PC-9 (cell line): ENCODE measurements around the gene SUGCT. TPM values are rescaled to one million over a fixed set of nuclear protein-coding genes. Genes with fewer than 3 reads are reported as not detected.

ENCODE experiments used
- BruUV-seq: library from RNA; stranded (reverse); fragments of 400-500 nt; replicated peaks from 2 replicates; lab custom pipeline; 2021; lab: Mats Ljungman, UMichigan
- CTCF ChIA-PET: fragments of 300-600 bp; sonication (Branson Sonifier 250); formaldehyde crosslinking; loops from one replicate; lab custom pipeline; 2022; ENCODE audit warnings: antibody characterized with exemption; lab: Charles Lee
- POLR2A ChIA-PET: fragments of 300-600 bp; sonication (Branson Sonifier 250); formaldehyde crosslinking; loops from one replicate; lab custom pipeline; 2022; ENCODE audit warnings: antibody characterized with exemption; ENCODE audit not compliant: unreplicated experiment; lab: Charles Lee
- DNase-seq, 2 experiments: peaks; one replicate each; pipeline versions ENCODE4 v3.0.0 to v3.0.0-alpha.2; 2015 to 2022; ENCODE audit warnings: mixed read lengths in 1 of 2
- H2AFZ ChIP-seq: fragments of 200-600 bp; sonication (generic); 2 replicates; pipeline ENCODE4 v1.8.1; 2017; ENCODE audit warnings: antibody characterized with exemption
- H3F3A ChIP-seq: fragments of 200-600 bp; sonication (generic); 2 replicates; pipeline ENCODE4 v1.8.1; 2017; ENCODE audit warnings: antibody characterized with exemption, mild to moderate bottlenecking, low read depth; ENCODE audit not compliant: insufficient read depth
- H3K27ac ChIP-seq: fragments of 200-600 bp; sonication (generic); 2 replicates; pipeline ENCODE4 v1.6.1; 2016; ENCODE audit warnings: mixed run types
- H3K27me3 ChIP-seq: fragments of 200-600 bp; sonication (generic); 2 replicates; pipeline ENCODE4 v1.6.1; 2016; ENCODE audit warnings: low read depth, mixed run types; ENCODE audit not compliant: insufficient read depth
- H3K36me3 ChIP-seq: fragments of 200-600 bp; sonication (generic); 2 replicates; pipeline ENCODE4 v1.6.1; 2016; ENCODE audit warnings: low read depth, mixed run types
- H3K4me1 ChIP-seq: fragments of 200-600 bp; sonication (generic); replicated peaks from 2 replicates; pipeline ENCODE4 v1.6.1; 2016; ENCODE audit warnings: mixed run types; ENCODE audit not compliant: insufficient read depth
- H3K4me2 ChIP-seq: fragments of 200-600 bp; sonication (generic); 2 replicates; pipeline ENCODE4 v1.6.1; 2017; ENCODE audit warnings: mixed run types
- H3K4me3 ChIP-seq: fragments of 200-600 bp; sonication (generic); 2 replicates; pipeline ENCODE4 v1.6.1; 2016; ENCODE audit warnings: mixed run types
- H3K79me2 ChIP-seq: fragments of 200-600 bp; sonication (generic); 2 replicates; pipeline ENCODE4 v1.6.1; 2017; ENCODE audit warnings: low read depth, mixed run types
- H3K9me2 ChIP-seq: fragments of 200-600 bp; sonication (generic); 2 replicates; pipeline ENCODE4 v1.8.1; 2017; ENCODE audit warnings: mild to moderate bottlenecking; ENCODE audit not compliant: insufficient read depth
- H3K9me3 ChIP-seq: fragments of 200-600 bp; sonication (generic); 2 replicates; pipeline ENCODE4 v1.8.1; 2016; ENCODE audit warnings: low read depth; ENCODE audit not compliant: insufficient read depth
- H4K20me1 ChIP-seq: fragments of 200-600 bp; sonication (generic); 2 replicates; pipeline ENCODE4 v1.8.1; 2017; ENCODE audit not compliant: insufficient read depth
- EZH2 ChIP-seq: fragments of 200-600 bp; sonication (generic); IDR thresholded peaks from 2 replicates; pipeline ENCODE4 v1.8.0; 2017; ENCODE audit warnings: antibody characterized with exemption, low read depth
- intact Hi-C: fragments of 100-400 bp; cut with micrococcal nuclease; formaldehyde crosslinking; loops from one replicate; pipeline ENCODE4 v1.10.0; 2022; ENCODE audit not compliant: unreplicated experiment
- total RNA-seq: library from RNA; stranded (reverse); gene quantifications from 2 replicates; pipeline ENCODE4 v1.2.3, GENCODE V29; 2021
- TF ChIP-seq, protein P1 (sequence below): fragments of 200-600 bp; sonication (generic); conservative IDR thresholded peaks from 2 replicates; pipeline ENCODE4 v1.6.1; 2017; ENCODE audit warnings: mixed run types, antibody characterized with exemption, mild to moderate bottlenecking, moderate library complexity

Gene SUGCT
- total RNA-seq, 1 experiment from 2014 or later, result 3.5 TPM

DNA sequence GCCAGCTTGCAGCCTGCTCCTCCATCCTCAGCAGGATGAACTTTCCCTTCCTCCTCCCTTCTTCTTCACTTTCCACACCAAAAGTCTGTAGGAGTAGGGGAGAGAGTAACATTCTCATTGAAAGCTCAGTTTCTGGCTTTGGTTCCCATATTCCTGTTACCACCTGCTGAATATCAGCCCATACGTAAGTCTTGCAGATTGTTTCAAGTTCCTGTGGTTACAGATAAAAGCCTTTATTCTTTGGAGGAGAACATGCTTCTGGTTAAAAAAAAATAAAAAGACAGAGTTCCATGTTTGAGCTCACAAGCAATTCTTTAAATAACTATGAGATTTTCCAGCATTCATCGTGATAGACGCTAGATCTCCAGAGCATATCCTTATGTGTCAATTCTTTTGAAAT is 637.3 kb downstream of the SUGCT start:
- Histone ChIP-seq H3K9me3 (peaks cover 3% of the 10 kb centered on the region; the same call in 1 of the 2 replicates), H3K27me3 (no peaks in the 10 kb centered on the region), H3K4me2 (no peak overlapping the region), H3K27ac (no peak overlapping the region), H3K36me3 (no peaks in the 10 kb centered on the region), H4K20me1 (no peaks in the 10 kb centered on the region), H3K79me2 (no peaks in the 10 kb centered on the region), H3F3A (no peaks in the 10 kb centered on the region), H2AFZ (no peak overlapping the region), H3K9me2 (0 out of 2 replicates have a peak, but pooled peaks cover 6% of the 10 kb centered on the region), H3K4me3 (no peak overlapping the region), H3K4me1 (no peaks in the 10 kb centered on the region)
- ChIA-PET CTCF (no interaction called here), POLR2A (interaction anchor here (0.6 to 0.7 kb wide), 2 partner anchors 9 to 374 kb away, joined by 3 read pairs; no protein-coding TSS in a partner anchor)
- no peak for TF ChIP-seq EZH2
- TF ChIP-seq, protein P1, sequence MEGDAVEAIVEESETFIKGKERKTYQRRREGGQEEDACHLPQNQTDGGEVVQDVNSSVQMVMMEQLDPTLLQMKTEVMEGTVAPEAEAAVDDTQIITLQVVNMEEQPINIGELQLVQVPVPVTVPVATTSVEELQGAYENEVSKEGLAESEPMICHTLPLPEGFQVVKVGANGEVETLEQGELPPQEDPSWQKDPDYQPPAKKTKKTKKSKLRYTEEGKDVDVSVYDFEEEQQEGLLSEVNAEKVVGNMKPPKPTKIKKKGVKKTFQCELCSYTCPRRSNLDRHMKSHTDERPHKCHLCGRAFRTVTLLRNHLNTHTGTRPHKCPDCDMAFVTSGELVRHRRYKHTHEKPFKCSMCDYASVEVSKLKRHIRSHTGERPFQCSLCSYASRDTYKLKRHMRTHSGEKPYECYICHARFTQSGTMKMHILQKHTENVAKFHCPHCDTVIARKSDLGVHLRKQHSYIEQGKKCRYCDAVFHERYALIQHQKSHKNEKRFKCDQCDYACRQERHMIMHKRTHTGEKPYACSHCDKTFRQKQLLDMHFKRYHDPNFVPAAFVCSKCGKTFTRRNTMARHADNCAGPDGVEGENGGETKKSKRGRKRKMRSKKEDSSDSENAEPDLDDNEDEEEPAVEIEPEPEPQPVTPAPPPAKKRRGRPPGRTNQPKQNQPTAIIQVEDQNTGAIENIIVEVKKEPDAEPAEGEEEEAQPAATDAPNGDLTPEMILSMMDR, result no peak
- BruUV-seq, result no TSS peak
- intact Hi-C loops, result no loop called here
- no peak for DNase-seq

DNA sequence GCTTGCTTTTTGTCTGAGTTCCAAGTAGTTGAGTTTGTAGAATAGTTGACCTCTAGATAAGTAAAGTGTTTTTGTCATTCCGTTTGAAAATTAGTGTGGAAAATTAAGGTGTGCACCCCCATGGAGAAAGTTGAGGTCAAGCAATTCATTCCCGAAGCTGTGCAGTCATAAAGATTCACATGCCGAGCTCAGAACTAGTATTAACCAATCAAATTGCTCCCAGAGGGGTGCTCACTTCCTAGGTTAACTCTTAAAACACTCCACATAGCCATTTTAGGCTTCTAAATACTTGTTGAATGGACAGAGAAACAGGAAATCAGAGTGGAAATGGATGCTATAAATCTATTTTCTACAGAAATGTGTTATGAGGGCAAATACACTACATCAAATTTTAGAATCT is 638.9 kb downstream of the SUGCT start:
- no peak for DNase-seq
- Histone ChIP-seq H4K20me1 (no peaks in the 10 kb centered on the region), H3K9me2 (0 out of 2 replicates have a peak, but pooled peaks cover 6% of the 10 kb centered on the region), H3K4me3 (no peak overlapping the region), H3K27ac (no peak overlapping the region), H3K4me2 (no peak overlapping the region), H3K9me3 (peaks cover 3% of the 10 kb centered on the region; the same call in 1 of the 2 replicates), H3K4me1 (no peaks in the 10 kb centered on the region), H3K27me3 (no peaks in the 10 kb centered on the region), H2AFZ (no peak overlapping the region), H3K79me2 (no peaks in the 10 kb centered on the region), H3K36me3 (no peaks in the 10 kb centered on the region), H3F3A (no peaks in the 10 kb centered on the region)
- ChIA-PET POLR2A (no interaction called here), CTCF (no interaction called here)
- BruUV-seq, result no TSS peak
- TF ChIP-seq, protein P1, result no peak
- no peak for TF ChIP-seq EZH2
- intact Hi-C loops, result no loop called here

DNA sequence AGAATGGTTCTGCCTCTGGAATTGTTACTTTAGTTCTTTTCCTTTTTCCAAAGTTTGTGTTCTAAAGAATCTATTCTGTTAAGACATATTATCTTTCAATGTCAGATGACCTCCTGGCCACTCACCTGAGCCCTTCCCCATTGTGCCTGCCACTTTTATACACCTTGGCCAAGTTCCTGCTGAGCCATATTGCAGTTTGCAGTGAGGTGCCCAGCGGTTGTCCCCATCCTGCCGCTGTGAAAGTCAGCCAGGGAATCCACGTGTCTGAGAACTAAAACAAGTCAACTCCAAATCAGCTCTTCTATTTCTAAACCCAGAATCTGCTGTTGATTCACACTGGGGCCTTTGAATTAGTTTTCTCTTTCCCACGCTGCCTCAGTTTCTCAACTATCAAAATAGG is 641.1 kb downstream of the SUGCT start:
- intact Hi-C loops, result no loop called here
- no peak overlapping the region for H3K4me3 ChIP-seq
- no peaks in the 10 kb centered on the region for H3F3A ChIP-seq
- no TSS peak for BruUV-seq
- no peaks in the 10 kb centered on the region for H3K36me3 ChIP-seq
- H3K4me2 ChIP-seq, result no peak overlapping the region
- POLR2A ChIA-PET, result no interaction called here
- CTCF ChIA-PET, result no interaction called here
- H3K27me3 ChIP-seq, result no peaks in the 10 kb centered on the region
- no peak for DNase-seq
- TF ChIP-seq, protein P1, result no peak
- TF ChIP-seq EZH2, result no peak
- H2AFZ ChIP-seq, result no peak overlapping the region
- H4K20me1 ChIP-seq, result no peaks in the 10 kb centered on the region
- H3K9me2 ChIP-seq, result no peaks in the 10 kb centered on the region
- H3K4me1 ChIP-seq, result no peaks in the 10 kb centered on the region
- H3K79me2 ChIP-seq, result no peaks in the 10 kb centered on the region
- peaks cover 3% of the 10 kb centered on the region; the same call in 1 of the 2 replicates for H3K9me3 ChIP-seq
- no peak overlapping the region for H3K27ac ChIP-seq
